ENCODE measurements around the gene MPDZ. TPM values are rescaled to one million over a fixed set of nuclear protein-coding genes. Genes with fewer than 3 reads are reported as not detected.

The MPDZ gene
- total RNA-seq, 1 donor: 41.0 TPM

GRCh38 chr9:13061390-13061789 is 218.1 kb downstream of the MPDZ start:
- TF ChIP-seq, protein P1, sequence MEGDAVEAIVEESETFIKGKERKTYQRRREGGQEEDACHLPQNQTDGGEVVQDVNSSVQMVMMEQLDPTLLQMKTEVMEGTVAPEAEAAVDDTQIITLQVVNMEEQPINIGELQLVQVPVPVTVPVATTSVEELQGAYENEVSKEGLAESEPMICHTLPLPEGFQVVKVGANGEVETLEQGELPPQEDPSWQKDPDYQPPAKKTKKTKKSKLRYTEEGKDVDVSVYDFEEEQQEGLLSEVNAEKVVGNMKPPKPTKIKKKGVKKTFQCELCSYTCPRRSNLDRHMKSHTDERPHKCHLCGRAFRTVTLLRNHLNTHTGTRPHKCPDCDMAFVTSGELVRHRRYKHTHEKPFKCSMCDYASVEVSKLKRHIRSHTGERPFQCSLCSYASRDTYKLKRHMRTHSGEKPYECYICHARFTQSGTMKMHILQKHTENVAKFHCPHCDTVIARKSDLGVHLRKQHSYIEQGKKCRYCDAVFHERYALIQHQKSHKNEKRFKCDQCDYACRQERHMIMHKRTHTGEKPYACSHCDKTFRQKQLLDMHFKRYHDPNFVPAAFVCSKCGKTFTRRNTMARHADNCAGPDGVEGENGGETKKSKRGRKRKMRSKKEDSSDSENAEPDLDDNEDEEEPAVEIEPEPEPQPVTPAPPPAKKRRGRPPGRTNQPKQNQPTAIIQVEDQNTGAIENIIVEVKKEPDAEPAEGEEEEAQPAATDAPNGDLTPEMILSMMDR (IDR thresholded peaks at IDR 0.05; ENCODE audit: insufficient read depth, low read length): no peak
- no peak overlapping the region for H3K4me3 ChIP-seq (ENCODE audit: low read depth, low read length)
- no peak for DNase-seq (ENCODE audit: low read depth)
